ENCODE results near the gene HSP90AA1.

GRCh38 chr14:102095871-102096568, 9.2 kb upstream of the HSP90AA1 start:
- TF ChIP-seq POLR2A (IDR thresholded peaks at IDR 0.05) (no peak), CTCF (IDR thresholded peaks at IDR 0.05) (no peak)

Data from heart left ventricle (tissue), 13 donors.